AG09319 (cell line): ENCODE measurements around the gene MLLT10.
A peak's percentile ranks its signal among the peaks of the same experiment; 100 is the strongest.

Experiments used
- DNase-seq: peaks from one replicate; pipeline ENCODE4 v3.0.0-alpha.2; 2010; ENCODE audit warnings: low read depth; ENCODE audit errors: extremely low read depth
- TF ChIP-seq, protein P1 (sequence below): IDR thresholded peaks from 2 replicates; pipeline ENCODE4 v1.5.1; 2011; ENCODE audit warnings: low read depth, mild to moderate bottlenecking, inconsistent platforms, low read length, moderate library complexity

MLLT10 gene

GRCh38 chr10:21727452-21728168 is 193.6 kb downstream of the MLLT10 start:
- TF ChIP-seq, protein P1, sequence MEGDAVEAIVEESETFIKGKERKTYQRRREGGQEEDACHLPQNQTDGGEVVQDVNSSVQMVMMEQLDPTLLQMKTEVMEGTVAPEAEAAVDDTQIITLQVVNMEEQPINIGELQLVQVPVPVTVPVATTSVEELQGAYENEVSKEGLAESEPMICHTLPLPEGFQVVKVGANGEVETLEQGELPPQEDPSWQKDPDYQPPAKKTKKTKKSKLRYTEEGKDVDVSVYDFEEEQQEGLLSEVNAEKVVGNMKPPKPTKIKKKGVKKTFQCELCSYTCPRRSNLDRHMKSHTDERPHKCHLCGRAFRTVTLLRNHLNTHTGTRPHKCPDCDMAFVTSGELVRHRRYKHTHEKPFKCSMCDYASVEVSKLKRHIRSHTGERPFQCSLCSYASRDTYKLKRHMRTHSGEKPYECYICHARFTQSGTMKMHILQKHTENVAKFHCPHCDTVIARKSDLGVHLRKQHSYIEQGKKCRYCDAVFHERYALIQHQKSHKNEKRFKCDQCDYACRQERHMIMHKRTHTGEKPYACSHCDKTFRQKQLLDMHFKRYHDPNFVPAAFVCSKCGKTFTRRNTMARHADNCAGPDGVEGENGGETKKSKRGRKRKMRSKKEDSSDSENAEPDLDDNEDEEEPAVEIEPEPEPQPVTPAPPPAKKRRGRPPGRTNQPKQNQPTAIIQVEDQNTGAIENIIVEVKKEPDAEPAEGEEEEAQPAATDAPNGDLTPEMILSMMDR = no peak
- DNase-seq = no peak

GRCh38 chr10:21728618-21729017 is 194.6 kb downstream of the MLLT10 start:
- no peak for DNase-seq

DNA sequence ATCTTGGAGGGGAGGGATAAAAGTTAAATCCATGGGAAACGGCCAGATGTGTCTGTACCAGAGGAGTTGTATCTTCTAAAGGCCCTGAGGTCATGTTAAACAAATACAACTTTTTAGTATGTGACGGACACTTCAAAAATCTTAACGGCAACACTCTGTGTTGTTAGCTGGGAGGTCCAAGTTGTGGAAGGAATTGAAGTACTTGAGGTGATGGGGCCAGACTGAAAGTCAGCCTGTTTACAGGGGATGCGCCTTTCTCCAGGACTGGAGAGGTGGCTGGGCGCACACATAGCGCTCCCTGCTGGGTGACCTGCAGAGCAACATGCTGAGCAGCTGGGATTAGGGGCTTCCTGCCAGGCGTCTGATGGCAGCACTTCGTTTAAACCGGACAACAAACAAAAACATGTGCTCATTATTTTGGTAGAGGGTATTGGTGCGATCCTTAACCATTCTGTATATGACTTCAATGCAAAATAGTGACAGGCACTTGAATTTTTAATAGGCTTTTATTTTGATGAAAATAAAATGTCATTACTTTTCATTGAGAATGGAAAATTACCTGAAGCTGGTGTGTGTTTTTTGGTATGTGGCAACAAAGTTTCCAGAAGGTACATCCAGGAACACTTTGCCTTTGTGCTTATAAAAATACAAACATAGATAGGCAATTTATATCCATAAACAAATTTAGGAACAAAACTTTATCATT is 198.2 kb downstream of the MLLT10 start:
- TF ChIP-seq, protein P1 = peak; percentile 96
- DNase-seq = peak; percentile 58

More at GRCh38 chr10:21728618-21729017, 194.6 kb downstream of the MLLT10 start:
- TF ChIP-seq, protein P1 = no peak

DNA sequence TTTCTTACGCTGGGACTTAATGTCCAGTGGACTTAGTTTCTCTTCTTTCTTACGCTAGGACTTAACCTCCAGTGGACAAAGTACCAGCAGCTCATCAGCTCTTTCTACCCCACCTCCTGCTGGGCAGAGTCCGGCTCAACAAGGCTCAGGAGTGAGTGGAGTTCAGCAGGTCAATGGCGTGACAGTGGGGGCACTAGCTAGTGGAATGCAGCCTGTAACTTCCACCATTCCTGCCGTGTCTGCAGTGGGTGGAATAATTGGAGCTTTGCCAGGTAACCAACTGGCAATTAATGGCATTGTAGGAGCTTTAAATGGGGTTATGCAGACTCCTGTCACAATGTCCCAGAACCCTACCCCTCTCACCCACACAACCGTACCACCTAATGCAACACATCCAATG is 199.7 kb downstream of the MLLT10 start:
- DNase-seq = no peak
- TF ChIP-seq, protein P1 = no peak

DNA sequence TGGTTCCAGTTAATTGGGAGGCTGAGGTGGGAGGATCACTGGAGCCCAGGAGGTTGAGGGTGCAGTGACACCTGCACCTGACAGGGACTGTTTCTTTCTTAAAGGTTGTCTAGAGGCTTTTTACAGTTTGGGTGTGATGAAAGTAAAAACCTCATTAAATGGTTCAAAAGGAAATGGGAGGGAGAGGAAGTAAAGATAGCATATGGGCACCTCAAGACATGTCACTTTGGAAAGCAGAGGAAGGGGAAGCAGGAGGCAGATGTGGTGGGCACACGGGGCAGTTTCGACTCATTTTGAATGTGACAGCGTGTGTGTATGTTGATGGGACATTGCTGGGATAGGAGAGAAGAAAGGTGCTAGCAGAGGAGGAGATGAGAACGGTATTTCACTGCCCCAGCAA is 203.1 kb downstream of the MLLT10 start:
- TF ChIP-seq, protein P1 = no peak
- no peak for DNase-seq

GRCh38 chr10:21740989-21741388 is 207.0 kb downstream of the MLLT10 start:
- no peak for DNase-seq
- TF ChIP-seq, protein P1 = no peak

DNA sequence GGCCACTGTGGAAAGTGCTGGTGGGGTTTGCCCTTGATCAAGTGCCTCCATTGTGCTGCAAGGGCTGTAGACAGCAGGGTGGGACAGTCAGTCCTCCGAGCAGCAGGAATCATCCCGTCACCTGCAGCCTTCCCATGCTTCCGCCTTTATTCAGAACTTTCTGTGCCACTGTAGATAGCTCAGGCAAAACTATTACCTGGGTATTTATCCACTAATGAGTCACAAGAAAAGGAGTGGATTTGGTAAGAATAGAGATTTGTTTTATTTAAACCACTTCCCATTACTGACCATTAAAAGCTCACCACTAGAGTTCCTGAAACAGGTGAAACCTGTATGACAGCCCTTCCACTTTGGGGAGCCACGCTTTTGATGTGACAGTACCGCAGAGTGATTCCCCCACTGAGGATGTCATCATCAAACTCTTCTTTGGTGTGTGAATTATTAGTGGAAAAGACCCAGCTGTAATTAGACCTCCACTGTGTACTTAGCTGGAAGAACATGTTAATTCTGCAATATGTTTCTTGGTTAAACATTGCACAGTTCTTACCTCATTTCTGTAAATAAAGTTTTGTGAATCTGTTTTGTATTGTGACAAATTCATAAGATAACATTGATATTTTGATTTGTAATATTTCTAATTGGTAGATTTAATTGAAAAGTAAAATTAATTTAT is 208.8 kb downstream of the MLLT10 start:
- no peak for DNase-seq
- TF ChIP-seq, protein P1 = no peak
